GM23338 (cell line): ENCODE data around the gene KCNK15.

Experiments used
- CREB1 ChIP-seq: fragments of 250-450 bp; sonication (Bioruptor Pico); IDR thresholded peaks from 2 replicates; pipeline ENCODE4 v1.5.0; 2020; ENCODE audit warnings: low read depth, mild to moderate bottlenecking, moderate library complexity
- CTCF ChIP-seq, 2 experiments: fragments of 200-600 bp in 1 of 2; sonication (generic) in 1 of 2; conservative IDR thresholded peaks; 2 replicates each; pipeline versions ENCODE4 v1.5.1 to v1.6.1; 2016 to 2017; ENCODE audit warnings: antibody characterized with exemption in 2 of 2, low read depth in 2 of 2, mild to moderate bottlenecking in 2 of 2, moderate library complexity in 1 of 2
- ETS1 ChIP-seq: IDR thresholded peaks from 2 replicates; pipeline ENCODE4 v1.6.1; 2016; ENCODE audit warnings: antibody characterized with exemption
- EZH2 ChIP-seq: fragments of 200-600 bp; sonication (generic); IDR thresholded peaks from one replicate; pipeline ENCODE4 v1.8.0; 2017; ENCODE audit warnings: antibody characterized with exemption, mild to moderate bottlenecking, low read depth; ENCODE audit not compliant: unreplicated experiment
- EZH2phosphoT487 ChIP-seq: fragments of 200-600 bp; sonication (generic); IDR thresholded peaks from one replicate; pipeline ENCODE4 v1.8.1; 2018; ENCODE audit warnings: antibody characterized with exemption; ENCODE audit not compliant: unreplicated experiment
- JUNB ChIP-seq: IDR thresholded peaks from one replicate; pipeline ENCODE4 v1.6.1; 2016; ENCODE audit warnings: antibody characterized with exemption; ENCODE audit not compliant: unreplicated experiment
- POLR2AphosphoS5 ChIP-seq: IDR thresholded peaks from 2 replicates; pipeline ENCODE4 v1.6.1; 2016; ENCODE audit warnings: antibody characterized with exemption, low read depth
- REST ChIP-seq: IDR thresholded peaks from one replicate; pipeline ENCODE4 v1.6.1; 2018; ENCODE audit warnings: antibody characterized with exemption; ENCODE audit not compliant: unreplicated experiment
- ZNF114 ChIP-seq: fragments of 250-450 bp; sonication (Bioruptor Pico); IDR thresholded peaks from 2 replicates; pipeline ENCODE4 v1.5.0; 2020; ENCODE audit warnings: mild to moderate bottlenecking, moderate library complexity
- ZNF462 ChIP-seq: fragments of 250-450 bp; sonication (Bioruptor Pico); IDR thresholded peaks from 2 replicates; pipeline ENCODE4 v1.5.0; 2020; ENCODE audit warnings: mild to moderate bottlenecking, moderate library complexity

GRCh38 chr20:44703183-44703925 is 42.3 kb upstream of the KCNK15 start:
- TF ChIP-seq CTCF (conservative IDR thresholded peaks at IDR 0.05; ENCODE audit: low read depth in 2 of 2): no peak
- TF ChIP-seq POLR2AphosphoS5: no peak
- no peak for TF ChIP-seq EZH2
- no peak for TF ChIP-seq EZH2phosphoT487
- no peak for TF ChIP-seq REST
- TF ChIP-seq ZNF114 (CRISPR knock-in tag): no peak
- TF ChIP-seq JUNB: no peak
- no peak for TF ChIP-seq CREB1
- no peak for TF ChIP-seq ZNF462 (CRISPR knock-in tag)
- no peak for TF ChIP-seq ETS1
